ENCODE data around the gene KRTAP5-2. TPM values are rescaled to one million over a fixed set of nuclear protein-coding genes. Genes with fewer than 3 reads are reported as not detected.
"Not testable (repeated sequence)": the region's sequence is repeated elsewhere in the genome, so short reads cannot be mapped to it uniquely, and the experiment has no call there.

Gene KRTAP5-2
- total RNA-seq, 4 donors from 2014 or later: not detected

- no peak for ATAC-seq
- H3K27ac ChIP-seq: no peak overlapping the region
- TF ChIP-seq CTCF (IDR thresholded peaks at IDR 0.05): no peak
- TF ChIP-seq POLR2A (IDR thresholded peaks at IDR 0.05): no peak
- TF ChIP-seq POLR2AphosphoS5 (IDR thresholded peaks at IDR 0.05): no peak
- TF ChIP-seq EP300 (IDR thresholded peaks at IDR 0.05): no peak
- no peaks in the 10 kb centered on the region for H3K36me3 ChIP-seq
- no peaks in the 10 kb centered on the region for H3K4me1 ChIP-seq
- peaks cover 72% of the 10 kb centered on the region for H3K27me3 ChIP-seq
- no peak overlapping the region for H3K4me3 ChIP-seq
- no peaks in the 10 kb centered on the region for H3K9me3 ChIP-seq
- 100% methylated on average over 1 of the region's 7 CpGs; no CpG with 5 or more reads in 1 of the 2 donors for WGBS, 2 donors (ENCODE audit: low coverage in 1 of 2)
Observed at GRCh38 chr11:1604711-1605110, 6.6 kb upstream of the KRTAP5-2 start.

- 88 to 93% methylated on average over 2 to 8 of the region's 11 CpGs for WGBS, 2 donors (ENCODE audit: low coverage in 1 of 2)
- TF ChIP-seq POLR2AphosphoS5 (IDR thresholded peaks at IDR 0.05) (no peak), EP300 (IDR thresholded peaks at IDR 0.05) (no peak), POLR2A (IDR thresholded peaks at IDR 0.05) (no peak), CTCF (IDR thresholded peaks at IDR 0.05) (no peak)
- peaks cover 70% of the 10 kb centered on the region for H3K27me3 ChIP-seq
- H3K4me3 ChIP-seq: no peak overlapping the region
- ATAC-seq: no peak
- no peaks in the 10 kb centered on the region for H3K36me3 ChIP-seq
- no peaks in the 10 kb centered on the region for H3K4me1 ChIP-seq
- H3K9me3 ChIP-seq: no peaks in the 10 kb centered on the region
- no peak overlapping the region for H3K27ac ChIP-seq
Observed at GRCh38 chr11:1604181-1604580, 6.1 kb upstream of the KRTAP5-2 start.

- no peaks in the 10 kb centered on the region for H3K4me1 ChIP-seq
- H3K27me3 ChIP-seq: peaks cover 70% of the 10 kb centered on the region
- H3K27ac ChIP-seq: no peak overlapping the region
- H3K9me3 ChIP-seq: no peaks in the 10 kb centered on the region
- no peak overlapping the region for H3K4me3 ChIP-seq
- TF ChIP-seq POLR2A (IDR thresholded peaks at IDR 0.05) (no peak), CTCF (IDR thresholded peaks at IDR 0.05) (no peak)
- no peak for ATAC-seq
- H3K36me3 ChIP-seq: no peaks in the 10 kb centered on the region
- 64 to 90% methylated on average over 1 of the region's 1 CpG for whole genome bisulfite sequencing, 2 donors (ENCODE audit: low coverage in 1 of 2)
Observed at GRCh38 chr11:1603629-1604028, 5.5 kb upstream of the KRTAP5-2 start.

- not testable (repeated sequence) for H3K9me3 ChIP-seq, H3K4me3 ChIP-seq, ATAC-seq, H3K36me3 ChIP-seq, H3K4me1 ChIP-seq, H3K27ac ChIP-seq
- peaks cover 72% of the 10 kb centered on the region for H3K27me3 ChIP-seq
- 57 to 58% methylated on average over 2 to 3 of the region's 3 CpGs for WGBS, 2 donors (ENCODE audit: low coverage in 1 of 2)
Observed at GRCh38 chr11:1601663-1602062, 3.6 kb upstream of the KRTAP5-2 start.

GRCh38 chr11:1600626-1601025, 2.5 kb upstream of the KRTAP5-2 start:
- ATAC-seq: no peak
- Histone ChIP-seq H3K27ac (no peak overlapping the region), H3K4me3 (no peak overlapping the region), H3K4me1 (no peaks in the 10 kb centered on the region), H3K9me3 (no peaks in the 10 kb centered on the region), H3K27me3 (peaks cover 75% of the 10 kb centered on the region), H3K36me3 (no peaks in the 10 kb centered on the region)
- TF ChIP-seq EP300 (IDR thresholded peaks at IDR 0.05) (no peak), POLR2AphosphoS5 (IDR thresholded peaks at IDR 0.05) (no peak), CTCF (IDR thresholded peaks at IDR 0.05) (no peak), POLR2A (IDR thresholded peaks at IDR 0.05) (no peak)
- WGBS, 2 donors (ENCODE audit: low coverage in 1 of 2): 63 to 80% methylated on average over 2 to 5 of the region's 5 CpGs
